Smooth muscle cell (in vitro differentiated cells): ENCODE measurements around the gene TUBB. TPM values are rescaled to one million over a fixed set of nuclear protein-coding genes. Genes with fewer than 3 reads are reported as not detected.

Experiments
- DNase-seq: peaks from one replicate; lab custom pipeline; 2025; ENCODE audit not compliant: unreplicated experiment; lab: John Stamatoyannopoulos, UW
- H2AFZ ChIP-seq: fragments of 200-600 bp; sonication (generic); 2 replicates; pipeline ENCODE4 v1.6.0; 2016; ENCODE audit warnings: antibody characterized with exemption, low read depth, mild to moderate bottlenecking
- H3F3A ChIP-seq: fragments of 200-600 bp; sonication (generic); 2 replicates; pipeline ENCODE4 v1.6.0; 2017; ENCODE audit warnings: antibody characterized with exemption, low read depth
- H3K27ac ChIP-seq: fragments of 200-600 bp; sonication (generic); 2 replicates; pipeline ENCODE4 v1.5.1; 2016; ENCODE audit warnings: low read depth, mild to moderate bottlenecking
- H3K27me3 ChIP-seq: fragments of 200-600 bp; sonication (generic); 2 replicates; pipeline ENCODE4 v1.6.1; 2016; ENCODE audit warnings: low read depth, mild to moderate bottlenecking
- H3K36me3 ChIP-seq: fragments of 200-600 bp; sonication (generic); 2 replicates; pipeline ENCODE4 v1.5.1; 2016; ENCODE audit warnings: low read depth
- H3K4me1 ChIP-seq: fragments of 200-600 bp; sonication (generic); 2 replicates; pipeline ENCODE4 v1.5.1; 2016; ENCODE audit warnings: low read depth
- H3K4me2 ChIP-seq: fragments of 200-600 bp; sonication (generic); 2 replicates; pipeline ENCODE4 v1.6.0; 2016; ENCODE audit warnings: mild to moderate bottlenecking
- H3K4me3 ChIP-seq: fragments of 200-600 bp; sonication (generic); 2 replicates; pipeline ENCODE4 v1.5.1; 2016; ENCODE audit warnings: mild to moderate bottlenecking
- H3K79me2 ChIP-seq: fragments of 200-600 bp; sonication (generic); 2 replicates; pipeline ENCODE4 v1.6.0; 2016; ENCODE audit warnings: low read depth, mild to moderate bottlenecking
- H3K9ac ChIP-seq: fragments of 200-600 bp; sonication (generic); 2 replicates; pipeline ENCODE4 v1.6.0; 2016; ENCODE audit warnings: low read depth
- H3K9me3 ChIP-seq: fragments of 200-600 bp; sonication (generic); replicated peaks from 2 replicates; pipeline ENCODE4 v1.5.1; 2016; ENCODE audit warnings: low read depth
- H4K20me1 ChIP-seq: fragments of 200-600 bp; sonication (generic); 2 replicates; pipeline ENCODE4 v1.6.0; 2016; ENCODE audit warnings: low read depth
- WGBS: methylation state at CpG from one replicate; pipeline ENCODE4 v1.1.7; 2016; ENCODE audit warnings: low lambda C conversion rate; 5-methylcytosine and 5-hydroxymethylcytosine counted together
- polyA plus RNA-seq: library from polyadenylated mRNA; unstranded; fragments of >200 nt; fragmentation: Nextera tagmentation; extraction: Ambion mirVana; gene quantifications from 2 replicates; pipeline ENCODE4 v1.2.1, GENCODE V29; 2016
- total RNA-seq: library from RNA; depleted of rRNA; stranded (reverse); fragments of >200 nt; gene quantifications from 2 replicates; pipeline ENCODE4 v1.2.3, GENCODE V29; 2014
- TF ChIP-seq, protein P1 (sequence below): fragments of 200-600 bp; sonication (generic); IDR thresholded peaks from 2 replicates; pipeline ENCODE4 v1.5.1; 2017; ENCODE audit warnings: borderline replicate concordance, mild to moderate bottlenecking, antibody characterized with exemption; ENCODE audit not compliant: insufficient read depth, poor library complexity, severe bottlenecking

TUBB gene
- total and polyA plus RNA-seq, 2 experiments from 2014 or later: 1,009 to 1,039 TPM

DNA sequence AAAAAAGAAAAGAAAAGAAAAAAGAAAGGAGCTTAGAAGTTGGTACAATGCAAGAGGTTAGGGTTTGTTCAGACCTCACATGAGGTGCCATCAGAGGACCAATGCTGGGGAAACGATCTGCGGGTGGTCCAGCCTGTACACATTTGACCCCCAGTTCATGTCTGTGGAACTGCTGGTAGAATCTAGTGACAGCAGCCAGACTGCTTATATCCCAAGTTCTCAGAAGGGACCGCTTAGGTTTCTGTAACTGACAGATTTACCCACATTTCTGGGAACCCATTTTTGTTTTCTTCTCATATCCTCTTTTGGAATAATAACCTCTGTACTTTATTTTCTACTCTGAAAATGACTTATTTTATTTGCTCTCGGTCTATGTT lies 38.4 kb upstream of the TUBB start:
- H3K4me3 ChIP-seq: peak overlapping the region; percentile 78
- 48% methylated on average over 4 of the region's 4 CpGs for WGBS
- H2AFZ ChIP-seq: no peak overlapping the region

DNA sequence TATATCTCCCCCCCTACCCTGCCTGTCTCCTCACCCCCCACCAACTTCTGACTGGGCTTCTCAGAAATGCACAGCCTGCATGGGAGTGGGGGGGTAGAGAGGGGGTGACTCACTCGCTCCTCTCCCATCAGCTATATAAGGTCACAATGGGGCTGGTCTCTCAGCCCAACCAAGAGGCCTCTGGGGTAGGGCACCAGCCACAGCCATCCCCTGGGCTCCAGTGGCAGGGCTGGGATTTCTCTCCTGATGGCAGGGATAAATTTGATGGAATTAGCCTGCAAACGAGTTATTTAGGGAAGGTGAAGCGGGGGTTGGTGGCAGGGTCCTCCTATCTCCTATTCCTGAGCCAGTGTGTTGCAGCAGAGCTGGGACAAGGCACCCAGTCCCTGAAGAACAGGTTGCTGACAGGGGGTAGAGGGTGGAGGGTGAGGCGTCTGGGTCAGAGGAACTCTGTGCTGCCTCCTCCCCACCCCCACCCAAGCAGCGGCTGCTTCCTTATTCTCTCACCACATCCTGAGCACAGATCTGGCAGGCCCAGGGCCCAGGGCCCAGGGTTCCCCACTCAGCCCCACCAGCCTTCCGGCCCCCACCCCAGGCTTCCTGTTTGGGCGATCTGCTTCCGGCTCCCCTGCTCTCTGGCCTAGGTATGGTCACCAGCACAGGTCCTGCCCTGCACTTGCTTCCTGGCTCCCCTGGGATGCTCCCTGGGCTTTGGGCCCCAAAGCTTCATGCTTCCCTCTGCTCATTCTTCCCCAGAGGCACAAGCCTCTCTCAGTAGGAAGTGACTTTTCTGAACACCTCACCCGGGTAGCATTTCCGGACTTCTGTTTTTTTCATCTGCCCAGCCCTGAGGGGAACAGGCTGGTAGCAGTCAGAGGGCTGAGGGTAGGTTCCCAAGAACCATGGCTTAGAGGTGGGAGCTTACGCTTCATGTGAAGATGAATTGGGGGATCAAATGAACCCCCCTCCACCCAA lies 37.7 kb upstream of the TUBB start:
- H4K20me1 ChIP-seq: peaks cover 84% of the 10 kb centered on the region
- peak; percentile 58 for DNase-seq

More for the DNA sequence above, 38.4 kb upstream of the TUBB start:
- DNase-seq: no peak
- peak overlapping the region; percentile 93 for H3K4me2 ChIP-seq
- H3K79me2 ChIP-seq: peaks cover 87% of the 10 kb centered on the region
- H3K4me1 ChIP-seq: peaks cover 51% of the 10 kb centered on the region
- peaks cover 44% of the 10 kb centered on the region for H3F3A ChIP-seq
- H3K27ac ChIP-seq: peak overlapping the region; percentile 92
- H3K36me3 ChIP-seq: no peaks in the 10 kb centered on the region
- H3K9ac ChIP-seq: peak overlapping the region; percentile 57
- H4K20me1 ChIP-seq: peaks cover 90% of the 10 kb centered on the region
- no peaks in the 10 kb centered on the region for H3K9me3 ChIP-seq
- TF ChIP-seq, protein P1, sequence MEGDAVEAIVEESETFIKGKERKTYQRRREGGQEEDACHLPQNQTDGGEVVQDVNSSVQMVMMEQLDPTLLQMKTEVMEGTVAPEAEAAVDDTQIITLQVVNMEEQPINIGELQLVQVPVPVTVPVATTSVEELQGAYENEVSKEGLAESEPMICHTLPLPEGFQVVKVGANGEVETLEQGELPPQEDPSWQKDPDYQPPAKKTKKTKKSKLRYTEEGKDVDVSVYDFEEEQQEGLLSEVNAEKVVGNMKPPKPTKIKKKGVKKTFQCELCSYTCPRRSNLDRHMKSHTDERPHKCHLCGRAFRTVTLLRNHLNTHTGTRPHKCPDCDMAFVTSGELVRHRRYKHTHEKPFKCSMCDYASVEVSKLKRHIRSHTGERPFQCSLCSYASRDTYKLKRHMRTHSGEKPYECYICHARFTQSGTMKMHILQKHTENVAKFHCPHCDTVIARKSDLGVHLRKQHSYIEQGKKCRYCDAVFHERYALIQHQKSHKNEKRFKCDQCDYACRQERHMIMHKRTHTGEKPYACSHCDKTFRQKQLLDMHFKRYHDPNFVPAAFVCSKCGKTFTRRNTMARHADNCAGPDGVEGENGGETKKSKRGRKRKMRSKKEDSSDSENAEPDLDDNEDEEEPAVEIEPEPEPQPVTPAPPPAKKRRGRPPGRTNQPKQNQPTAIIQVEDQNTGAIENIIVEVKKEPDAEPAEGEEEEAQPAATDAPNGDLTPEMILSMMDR: no peak
- no peaks in the 10 kb centered on the region for H3K27me3 ChIP-seq

DNA sequence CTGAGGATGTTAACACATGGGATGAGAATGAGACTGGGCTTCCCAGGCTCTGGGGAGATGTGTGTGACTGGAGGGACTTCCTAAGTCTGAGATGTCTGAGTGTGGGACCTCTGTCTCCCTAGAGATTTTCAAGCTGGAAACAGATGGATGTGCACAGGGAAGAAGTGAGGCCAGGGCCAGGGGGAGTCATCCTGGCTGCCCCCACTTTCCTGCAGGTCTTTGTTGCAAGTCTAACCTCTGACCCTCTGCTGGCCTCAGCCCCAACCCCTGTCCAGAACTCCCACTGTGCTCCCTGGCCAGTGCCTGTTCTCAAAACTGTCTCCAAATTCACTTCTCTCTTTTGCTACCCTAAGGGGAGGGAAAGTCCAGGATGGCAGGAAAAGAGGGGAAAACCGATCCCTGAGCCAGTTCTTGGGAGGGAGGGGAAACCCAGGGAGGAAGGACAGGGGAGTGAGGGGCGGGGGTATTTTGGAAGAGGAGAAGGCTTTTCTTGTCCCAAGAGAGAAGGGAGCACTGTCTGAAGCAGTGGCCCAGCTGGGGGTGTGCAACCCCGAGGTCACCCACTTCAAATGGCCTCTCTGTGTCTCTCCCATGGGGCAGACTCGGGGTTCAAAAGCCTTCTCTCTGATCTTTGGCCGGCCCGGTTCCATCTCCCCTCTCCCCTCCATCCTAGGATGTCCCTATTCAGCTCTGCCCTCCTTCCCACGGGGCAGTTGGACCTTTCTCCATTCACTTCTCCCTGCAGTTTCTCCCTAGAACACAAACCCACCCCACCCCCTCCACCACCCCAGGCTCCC lies 36.8 kb upstream of the TUBB start:
- peaks cover 97% of the 10 kb centered on the region for H3K79me2 ChIP-seq
- peak overlapping the region; percentile 93 for H3K4me2 ChIP-seq
- peaks cover 58% of the 10 kb centered on the region for H3K4me1 ChIP-seq
- peaks cover 75% of the 10 kb centered on the region for H4K20me1 ChIP-seq
- H3K9ac ChIP-seq: peak overlapping the region; percentile 91
- H2AFZ ChIP-seq: no peak overlapping the region
- TF ChIP-seq, protein P1: no peak
- H3K4me3 ChIP-seq: peak overlapping the region; percentile 78
- H3K27ac ChIP-seq: peak overlapping the region; percentile 92
- H3K27me3 ChIP-seq: no peaks in the 10 kb centered on the region
- 32% methylated on average over 6 of the region's 7 CpGs for WGBS
- DNase-seq: no peak
- H3K36me3 ChIP-seq: no peaks in the 10 kb centered on the region
- peaks cover 41% of the 10 kb centered on the region for H3F3A ChIP-seq
- H3K9me3 ChIP-seq: no peaks in the 10 kb centered on the region

More for the DNA sequence above, 37.7 kb upstream of the TUBB start:
- H3K27ac ChIP-seq: peak overlapping the region; percentile 92
- peaks cover 41% of the 10 kb centered on the region for H3F3A ChIP-seq
- no peaks in the 10 kb centered on the region for H3K36me3 ChIP-seq
- H3K79me2 ChIP-seq: peaks cover 93% of the 10 kb centered on the region
- peak overlapping the region; percentile 78 for H3K4me3 ChIP-seq
- no peak overlapping the region for H2AFZ ChIP-seq
- H3K27me3 ChIP-seq: no peaks in the 10 kb centered on the region
- H3K9me3 ChIP-seq: no peaks in the 10 kb centered on the region
- 9% methylated on average over 11 of the region's 11 CpGs for WGBS
- H3K4me1 ChIP-seq: peaks cover 51% of the 10 kb centered on the region
- peak overlapping the region; percentile 91 for H3K9ac ChIP-seq
- peak overlapping the region; percentile 93 for H3K4me2 ChIP-seq
- TF ChIP-seq, protein P1: no peak
